MM.1S (cell line): ENCODE measurements around the gene LOC128125822.

ENCODE experiments used
- CTCF ChIP-seq: fragments of 300-600 bp; sonication (generic); IDR thresholded peaks from 2 replicates; pipeline ENCODE4 v1.5.1; 2016; ENCODE audit warnings: antibody characterized with exemption, low read length, mixed read lengths
- EZH2 ChIP-seq: fragments of 300-600 bp; sonication (generic); optimal IDR thresholded peaks from 2 replicates; pipeline ENCODE3; 2017; ENCODE audit warnings: low read depth, mild to moderate bottlenecking, antibody characterized with exemption, low read length, mixed read lengths
- EZH2phosphoT487 ChIP-seq: fragments of 300-600 bp; sonication (generic); IDR thresholded peaks from 2 replicates; pipeline ENCODE4 v1.6.1; 2018; ENCODE audit warnings: antibody characterized with exemption, low read length

GRCh38 chr6:63572044-63572746, at the start of gene LOC128125822, which contains the start of gene PTP4A1:
- TF ChIP-seq CTCF (no peak), EZH2phosphoT487 (no peak), EZH2 (no peak)
